Neural cell (in vitro differentiated cells): ENCODE measurements around the gene COL5A1. TPM values are rescaled to one million over a fixed set of nuclear protein-coding genes. Genes with fewer than 3 reads are reported as not detected.

Experiments used
- H2AFZ ChIP-seq: fragments of 200-600, 300-800 bp; sonication (generic), shearing (Covaris generic); 2 replicates; pipeline ENCODE4 v1.6.0; 2014; ENCODE audit warnings: low read depth, mild to moderate bottlenecking, antibody characterized with exemption, low read length, moderate library complexity
- H3F3A ChIP-seq: fragments of 200-600 bp; shearing (Covaris generic); 2 replicates; pipeline ENCODE4 v1.6.1; 2016; ENCODE audit warnings: mild to moderate bottlenecking, moderate library complexity, mixed read lengths, antibody characterized with exemption, low read length; ENCODE audit not compliant: insufficient read depth, poor library complexity, severe bottlenecking
- H3K27ac ChIP-seq: fragments of 200-600, 300-800 bp; sonication (generic), shearing (Covaris generic); 2 replicates; pipeline ENCODE4 v1.5.1; 2014; ENCODE audit warnings: mild to moderate bottlenecking, low read length, moderate library complexity
- H3K27me3 ChIP-seq: fragments of 300-800, 200-600 bp; sonication (generic), shearing (Covaris generic); 2 replicates; pipeline ENCODE4 v1.6.0; 2014; ENCODE audit warnings: mild to moderate bottlenecking, low read depth, low read length, moderate library complexity; ENCODE audit not compliant: insufficient read depth
- H3K36me3 ChIP-seq: fragments of 300-800, 200-600 bp; sonication (generic), shearing (Covaris generic); 2 replicates; pipeline ENCODE4 v1.5.1; 2014; ENCODE audit warnings: mild to moderate bottlenecking, antibody characterized with exemption, low read length, moderate library complexity; ENCODE audit not compliant: insufficient read depth
- H3K4me2 ChIP-seq: fragments of 300-800, 200-600 bp; sonication (generic), shearing (Covaris generic); 2 replicates; pipeline ENCODE4 v1.6.0; 2014; ENCODE audit warnings: mild to moderate bottlenecking, low read length
- H3K4me3 ChIP-seq: fragments of 300-800, 200-600 bp; sonication (generic), shearing (Covaris generic); 2 replicates; pipeline ENCODE4 v1.5.1; 2014; ENCODE audit warnings: mild to moderate bottlenecking, low read length, moderate library complexity
- H3K79me2 ChIP-seq: fragments of 200-600 bp; shearing (Covaris generic); replicated peaks from 2 replicates; pipeline ENCODE4 v1.6.0; 2014; ENCODE audit warnings: mild to moderate bottlenecking, low read length, moderate library complexity; ENCODE audit not compliant: insufficient read depth
- H3K9ac ChIP-seq: fragments of 300-800, 200-600 bp; sonication (generic), shearing (Covaris generic); 2 replicates; pipeline ENCODE4 v1.6.1; 2016; ENCODE audit warnings: mild to moderate bottlenecking, low read length, mixed read lengths
- H3K9me2 ChIP-seq: fragments of 200-600 bp; shearing (Covaris generic); 2 replicates; pipeline ENCODE4 v1.6.1; 2016; ENCODE audit warnings: mild to moderate bottlenecking, low read length, mixed read lengths; ENCODE audit not compliant: insufficient read depth
- H3K9me3 ChIP-seq: fragments of 200-600, 300-800 bp; sonication (generic), shearing (Covaris generic); 2 replicates; pipeline ENCODE4 v1.6.1; 2016; ENCODE audit warnings: mild to moderate bottlenecking, mixed run types, low read length, moderate library complexity, mixed read lengths
- H4K20me1 ChIP-seq: fragments of 200-600 bp; shearing (Covaris generic); 2 replicates; pipeline ENCODE4 v1.6.1; 2016; ENCODE audit warnings: mild to moderate bottlenecking, mixed run types; ENCODE audit not compliant: insufficient read depth
- EP300 ChIP-seq: fragments of 450-650 bp; conservative IDR thresholded peaks from 2 replicates; pipeline ENCODE4 v1.6.1; 2014; ENCODE audit warnings: antibody characterized with exemption, mild to moderate bottlenecking, moderate library complexity; ENCODE audit not compliant: poor library complexity, severe bottlenecking
- EZH2 ChIP-seq: fragments of 200-600, 300-800 bp; shearing (Covaris generic), sonication (generic); IDR thresholded peaks from 2 replicates; pipeline ENCODE4 v1.6.1; 2014; ENCODE audit warnings: antibody characterized with exemption, low read length, borderline replicate concordance, mild to moderate bottlenecking; ENCODE audit not compliant: insufficient read depth, poor library complexity, severe bottlenecking
- MXI1 ChIP-seq: fragments of 450-650 bp; conservative IDR thresholded peaks from 2 replicates; pipeline ENCODE4 v1.6.1; 2014; ENCODE audit warnings: antibody characterized with exemption, mild to moderate bottlenecking; ENCODE audit not compliant: poor library complexity, severe bottlenecking
- POLR2AphosphoS5 ChIP-seq: IDR thresholded peaks from 2 replicates; pipeline ENCODE4 v1.6.1; 2012
- RAD21 ChIP-seq: fragments of 450-650 bp; conservative IDR thresholded peaks from 2 replicates; pipeline ENCODE4 v1.6.1; 2014; ENCODE audit warnings: antibody characterized with exemption, mild to moderate bottlenecking, moderate library complexity
- SMC3 ChIP-seq: fragments of 450-650 bp; conservative IDR thresholded peaks from 2 replicates; pipeline ENCODE4 v1.6.1; 2014; ENCODE audit warnings: antibody characterized with exemption, mild to moderate bottlenecking, moderate library complexity; ENCODE audit not compliant: poor library complexity
- TAF1 ChIP-seq: IDR thresholded peaks from 2 replicates; pipeline ENCODE4 v1.6.1; 2012; ENCODE audit warnings: low read depth
- polyA plus RNA-seq: library from polyadenylated mRNA; depleted of rRNA; stranded (reverse); fragments of >200 nt; gene quantifications from 2 replicates; pipeline ENCODE4 v1.2.3, GENCODE V29; 2014
- TF ChIP-seq, protein P1 (sequence below): fragments of 450-650 bp; IDR thresholded peaks from 2 replicates; pipeline ENCODE4 v1.5.1; 2014; ENCODE audit warnings: antibody characterized with exemption, mild to moderate bottlenecking, moderate library complexity; ENCODE audit not compliant: poor library complexity, severe bottlenecking
- TF ChIP-seq, protein P2 (sequence below): IDR thresholded peaks from 2 replicates; pipeline ENCODE4 v1.6.1; 2012; ENCODE audit warnings: borderline replicate concordance

The COL5A1 gene
- polyA plus RNA-seq, 1 donor from 2014 or later, result not detected

DNA sequence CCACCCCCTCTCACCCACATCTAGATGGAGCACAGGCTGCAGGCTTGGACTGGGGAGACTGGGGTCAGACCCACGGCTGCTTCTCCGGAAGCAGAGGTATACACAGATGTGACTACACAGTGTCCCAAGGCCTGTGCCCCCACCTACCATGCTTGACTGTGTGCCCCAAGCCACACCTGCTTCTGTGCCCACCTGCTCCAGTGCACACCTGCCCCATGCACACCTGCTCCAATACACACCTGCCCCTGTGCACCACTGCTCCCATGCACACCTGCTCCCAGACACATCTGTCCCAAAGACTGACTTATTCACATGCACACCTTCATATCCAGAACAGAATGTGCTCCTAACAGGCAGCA, 5.5 kb upstream of the COL5A1 start:
- no peaks in the 10 kb centered on the region for H3K79me2 ChIP-seq
- H3K27me3 ChIP-seq, result peaks cover 7% of the 10 kb centered on the region
- no peak overlapping the region for H3K27ac ChIP-seq
- H3K4me2 ChIP-seq, result no peak overlapping the region
- no peaks in the 10 kb centered on the region for H4K20me1 ChIP-seq
- H3K9ac ChIP-seq, result no peak overlapping the region
- no peaks in the 10 kb centered on the region for H3K9me3 ChIP-seq
- no peaks in the 10 kb centered on the region for H3F3A ChIP-seq
- no peak overlapping the region for H2AFZ ChIP-seq
- H3K9me2 ChIP-seq, result no peaks in the 10 kb centered on the region
- H3K4me3 ChIP-seq, result no peak overlapping the region
- H3K36me3 ChIP-seq, result no peaks in the 10 kb centered on the region
- TF ChIP-seq EP300, result no peak
- TF ChIP-seq EZH2, result no peak
- no peak for TF ChIP-seq TAF1
- TF ChIP-seq, protein P1, sequence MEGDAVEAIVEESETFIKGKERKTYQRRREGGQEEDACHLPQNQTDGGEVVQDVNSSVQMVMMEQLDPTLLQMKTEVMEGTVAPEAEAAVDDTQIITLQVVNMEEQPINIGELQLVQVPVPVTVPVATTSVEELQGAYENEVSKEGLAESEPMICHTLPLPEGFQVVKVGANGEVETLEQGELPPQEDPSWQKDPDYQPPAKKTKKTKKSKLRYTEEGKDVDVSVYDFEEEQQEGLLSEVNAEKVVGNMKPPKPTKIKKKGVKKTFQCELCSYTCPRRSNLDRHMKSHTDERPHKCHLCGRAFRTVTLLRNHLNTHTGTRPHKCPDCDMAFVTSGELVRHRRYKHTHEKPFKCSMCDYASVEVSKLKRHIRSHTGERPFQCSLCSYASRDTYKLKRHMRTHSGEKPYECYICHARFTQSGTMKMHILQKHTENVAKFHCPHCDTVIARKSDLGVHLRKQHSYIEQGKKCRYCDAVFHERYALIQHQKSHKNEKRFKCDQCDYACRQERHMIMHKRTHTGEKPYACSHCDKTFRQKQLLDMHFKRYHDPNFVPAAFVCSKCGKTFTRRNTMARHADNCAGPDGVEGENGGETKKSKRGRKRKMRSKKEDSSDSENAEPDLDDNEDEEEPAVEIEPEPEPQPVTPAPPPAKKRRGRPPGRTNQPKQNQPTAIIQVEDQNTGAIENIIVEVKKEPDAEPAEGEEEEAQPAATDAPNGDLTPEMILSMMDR, result no peak
- TF ChIP-seq SMC3, result no peak
- TF ChIP-seq POLR2AphosphoS5, result no peak
- no peak for TF ChIP-seq RAD21
- TF ChIP-seq, protein P2, sequence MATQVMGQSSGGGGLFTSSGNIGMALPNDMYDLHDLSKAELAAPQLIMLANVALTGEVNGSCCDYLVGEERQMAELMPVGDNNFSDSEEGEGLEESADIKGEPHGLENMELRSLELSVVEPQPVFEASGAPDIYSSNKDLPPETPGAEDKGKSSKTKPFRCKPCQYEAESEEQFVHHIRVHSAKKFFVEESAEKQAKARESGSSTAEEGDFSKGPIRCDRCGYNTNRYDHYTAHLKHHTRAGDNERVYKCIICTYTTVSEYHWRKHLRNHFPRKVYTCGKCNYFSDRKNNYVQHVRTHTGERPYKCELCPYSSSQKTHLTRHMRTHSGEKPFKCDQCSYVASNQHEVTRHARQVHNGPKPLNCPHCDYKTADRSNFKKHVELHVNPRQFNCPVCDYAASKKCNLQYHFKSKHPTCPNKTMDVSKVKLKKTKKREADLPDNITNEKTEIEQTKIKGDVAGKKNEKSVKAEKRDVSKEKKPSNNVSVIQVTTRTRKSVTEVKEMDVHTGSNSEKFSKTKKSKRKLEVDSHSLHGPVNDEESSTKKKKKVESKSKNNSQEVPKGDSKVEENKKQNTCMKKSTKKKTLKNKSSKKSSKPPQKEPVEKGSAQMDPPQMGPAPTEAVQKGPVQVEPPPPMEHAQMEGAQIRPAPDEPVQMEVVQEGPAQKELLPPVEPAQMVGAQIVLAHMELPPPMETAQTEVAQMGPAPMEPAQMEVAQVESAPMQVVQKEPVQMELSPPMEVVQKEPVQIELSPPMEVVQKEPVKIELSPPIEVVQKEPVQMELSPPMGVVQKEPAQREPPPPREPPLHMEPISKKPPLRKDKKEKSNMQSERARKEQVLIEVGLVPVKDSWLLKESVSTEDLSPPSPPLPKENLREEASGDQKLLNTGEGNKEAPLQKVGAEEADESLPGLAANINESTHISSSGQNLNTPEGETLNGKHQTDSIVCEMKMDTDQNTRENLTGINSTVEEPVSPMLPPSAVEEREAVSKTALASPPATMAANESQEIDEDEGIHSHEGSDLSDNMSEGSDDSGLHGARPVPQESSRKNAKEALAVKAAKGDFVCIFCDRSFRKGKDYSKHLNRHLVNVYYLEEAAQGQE, result no peak
- no peak for TF ChIP-seq MXI1

DNA sequence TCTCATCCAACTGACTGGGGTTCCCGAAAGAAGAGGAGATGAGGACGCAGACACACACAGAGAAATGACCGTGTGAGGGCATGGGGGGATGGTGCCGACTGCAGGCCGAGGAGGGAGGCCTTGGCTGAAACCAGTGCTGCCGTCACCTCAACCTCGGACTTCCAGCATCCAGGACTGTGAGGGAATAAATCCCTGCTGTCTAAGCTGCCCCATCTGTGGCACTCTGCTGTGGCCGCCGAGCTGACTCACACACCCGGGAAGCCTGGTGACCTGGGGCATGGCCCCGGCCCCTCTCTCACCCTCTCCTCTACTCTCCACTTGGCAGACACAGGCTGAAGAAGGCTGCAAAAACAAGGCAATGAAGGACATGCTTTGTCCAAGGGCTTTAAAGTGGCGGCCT, 4.4 kb upstream of the COL5A1 start:
- H3K4me2 ChIP-seq, result no peak overlapping the region
- H3K36me3 ChIP-seq, result no peaks in the 10 kb centered on the region
- H3K4me3 ChIP-seq, result no peak overlapping the region
- no peaks in the 10 kb centered on the region for H3F3A ChIP-seq
- peaks cover 15% of the 10 kb centered on the region for H3K27me3 ChIP-seq
- H2AFZ ChIP-seq, result no peak overlapping the region
- H3K9me2 ChIP-seq, result no peaks in the 10 kb centered on the region
- no peak overlapping the region for H3K9ac ChIP-seq
- no peaks in the 10 kb centered on the region for H3K79me2 ChIP-seq
- no peaks in the 10 kb centered on the region for H4K20me1 ChIP-seq
- TF ChIP-seq SMC3 (no peak), EP300 (no peak)
- H3K27ac ChIP-seq, result no peak overlapping the region
- H3K9me3 ChIP-seq, result no peaks in the 10 kb centered on the region
